ENCODE data around the gene CCDC172.

DNA sequence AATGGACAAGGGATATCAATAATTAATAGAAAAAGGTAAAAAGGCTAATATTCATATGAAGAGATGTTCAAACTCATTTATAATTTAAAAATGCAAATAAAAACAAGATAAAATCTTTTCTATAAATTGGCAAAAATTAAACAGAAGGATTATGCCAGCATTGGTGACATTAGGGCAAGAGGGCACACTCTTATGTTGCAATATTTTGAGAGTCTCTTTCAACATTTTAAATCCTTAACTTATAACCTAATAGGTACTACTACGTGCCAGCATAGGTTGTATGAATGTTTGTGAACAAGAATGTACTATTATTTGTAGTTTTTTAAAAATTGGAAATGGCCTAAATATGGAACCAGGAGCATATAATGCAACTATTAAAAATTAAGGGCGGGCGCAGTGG is 78.6 kb downstream of the CCDC172 start:
- TF ChIP-seq, protein P1, sequence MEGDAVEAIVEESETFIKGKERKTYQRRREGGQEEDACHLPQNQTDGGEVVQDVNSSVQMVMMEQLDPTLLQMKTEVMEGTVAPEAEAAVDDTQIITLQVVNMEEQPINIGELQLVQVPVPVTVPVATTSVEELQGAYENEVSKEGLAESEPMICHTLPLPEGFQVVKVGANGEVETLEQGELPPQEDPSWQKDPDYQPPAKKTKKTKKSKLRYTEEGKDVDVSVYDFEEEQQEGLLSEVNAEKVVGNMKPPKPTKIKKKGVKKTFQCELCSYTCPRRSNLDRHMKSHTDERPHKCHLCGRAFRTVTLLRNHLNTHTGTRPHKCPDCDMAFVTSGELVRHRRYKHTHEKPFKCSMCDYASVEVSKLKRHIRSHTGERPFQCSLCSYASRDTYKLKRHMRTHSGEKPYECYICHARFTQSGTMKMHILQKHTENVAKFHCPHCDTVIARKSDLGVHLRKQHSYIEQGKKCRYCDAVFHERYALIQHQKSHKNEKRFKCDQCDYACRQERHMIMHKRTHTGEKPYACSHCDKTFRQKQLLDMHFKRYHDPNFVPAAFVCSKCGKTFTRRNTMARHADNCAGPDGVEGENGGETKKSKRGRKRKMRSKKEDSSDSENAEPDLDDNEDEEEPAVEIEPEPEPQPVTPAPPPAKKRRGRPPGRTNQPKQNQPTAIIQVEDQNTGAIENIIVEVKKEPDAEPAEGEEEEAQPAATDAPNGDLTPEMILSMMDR (IDR thresholded peaks at IDR 0.05): no peak
- no peak for TF ChIP-seq POLR2A (IDR thresholded peaks at IDR 0.05)

Data from testis (tissue), 2 donors.